H1 (cell line): ENCODE results near the gene SPACA4. TPM values are rescaled to one million over a fixed set of nuclear protein-coding genes. Genes with fewer than 3 reads are reported as not detected.

Experiments used
- CTCF ChIA-PET: fragments of 300-600 bp; sonication (Branson Sonifier 250); formaldehyde crosslinking; loops from one replicate; lab custom pipeline; 2021; ENCODE audit not compliant: partially characterized antibody; lab: Charles Lee
- POLR2A ChIA-PET: fragments of 300-600 bp; sonication (Branson Sonifier 250); formaldehyde crosslinking; loops from one replicate; lab custom pipeline; 2021; ENCODE audit warnings: inconsistent platforms; ENCODE audit not compliant: partially characterized antibody; lab: Charles Lee
- DNase-seq, 2 experiments: peaks; one replicate each; pipeline versions ENCODE4 v3.0.0 to v3.0.0-alpha.2; 2010 to 2022; ENCODE audit warnings: low spot score in 2 of 2, low read depth in 1 of 2, mixed read lengths in 1 of 2
- FAIRE-seq: peaks from 2 replicates; lab custom pipeline; 2011; peaks lifted over from hg19 to GRCh38; lab: Jason Lieb, UNC
- H2AFZ ChIP-seq: 2 replicates; pipeline ENCODE4 v1.8.1; 2012; ENCODE audit warnings: low read length, inconsistent platforms
- H2AK5ac ChIP-seq: 2 replicates; pipeline ENCODE4 v1.6.1; 2013; ENCODE audit warnings: low read depth, low read length
- H2BK120ac ChIP-seq: replicated peaks from 2 replicates; pipeline ENCODE3; 2013; ENCODE audit warnings: low read depth, low read length, inconsistent platforms
- H2BK12ac ChIP-seq: 2 replicates; pipeline ENCODE4 v1.6.1; 2013; ENCODE audit warnings: low read depth, low read length
- H2BK15ac ChIP-seq: 2 replicates; pipeline ENCODE4 v1.6.1; 2013; ENCODE audit warnings: low read length
- H2BK20ac ChIP-seq: 2 replicates; pipeline ENCODE4 v1.6.1; 2013; ENCODE audit warnings: low read length
- H2BK5ac ChIP-seq: 2 replicates; pipeline ENCODE4 v1.6.1; 2013; ENCODE audit warnings: low read depth, low read length
- H3K14ac ChIP-seq: 2 replicates; pipeline ENCODE4 v1.6.1; 2013; ENCODE audit warnings: inconsistent platforms; ENCODE audit not compliant: insufficient read length
- H3K18ac ChIP-seq: 2 replicates; pipeline ENCODE4 v1.6.1; 2013; ENCODE audit warnings: low read length; ENCODE audit errors: extremely low read depth
- H3K23ac ChIP-seq: 2 replicates; pipeline ENCODE4 v1.6.1; 2013; ENCODE audit warnings: inconsistent platforms; ENCODE audit not compliant: insufficient read length
- H3K23me2 ChIP-seq: 2 replicates; pipeline ENCODE4 v1.6.1; 2013; ENCODE audit warnings: low read depth, low read length
- H3K27ac ChIP-seq: 2 replicates; pipeline ENCODE4 v1.6.1; 2011; ENCODE audit warnings: low read depth, low read length, inconsistent platforms
- H3K27me3 ChIP-seq, 4 experiments: replicated peaks in 1 of 4; 1 replicate in 1 of 4; 2 replicates in 3 of 4; pipeline versions ENCODE4 v1.6.1 to v1.8.1; 2011 to 2013; ENCODE audit warnings: low read length in 3 of 4, mild to moderate bottlenecking in 3 of 4, inconsistent platforms in 2 of 4, mixed read lengths in 2 of 4, moderate library complexity in 1 of 4; ENCODE audit not compliant: control insufficient read depth in 3 of 4, insufficient read depth in 3 of 4; ENCODE audit errors: extremely low read depth in 1 of 4
- H3K36me3 ChIP-seq, 4 experiments: 2 replicates each; pipeline versions ENCODE4 v1.6.1 to v1.8.1; 2011 to 2013; ENCODE audit warnings: mild to moderate bottlenecking in 4 of 4, low read length in 3 of 4, moderate library complexity in 2 of 4, control low read depth in 1 of 4, inconsistent platforms in 1 of 4; ENCODE audit not compliant: insufficient read depth in 4 of 4, control insufficient read depth in 2 of 4
- H3K4ac ChIP-seq: replicated peaks from 2 replicates; pipeline ENCODE3; 2013; ENCODE audit warnings: low read length, low read depth, mixed read lengths, inconsistent platforms; ENCODE audit not compliant: insufficient read length
- H3K4me1 ChIP-seq, 4 experiments: replicated peaks in 1 of 4; 1 replicate in 1 of 4; 2 replicates in 3 of 4; pipeline versions ENCODE4 v1.6.1 to v1.8.1; 2011 to 2013; ENCODE audit warnings: low read length in 3 of 4, inconsistent platforms in 2 of 4, mixed read lengths in 1 of 4; ENCODE audit not compliant: insufficient read depth in 4 of 4, control insufficient read depth in 3 of 4
- H3K4me2 ChIP-seq, 2 experiments: 2 replicates each; pipeline versions ENCODE4 v1.6.1 to v1.8.1; 2011 to 2013; ENCODE audit warnings: low read depth in 2 of 2, low read length in 2 of 2, control low read depth in 1 of 2, inconsistent platforms in 1 of 2, mild to moderate bottlenecking in 1 of 2; ENCODE audit not compliant: insufficient read depth in 1 of 2
- H3K4me3 ChIP-seq, 4 experiments: fragments of 200-600, 300-600 bp in 1 of 4; sonication (generic), shearing (Covaris generic), sonication (Bioruptor Twin) in 1 of 4; 2 replicates each; pipeline versions ENCODE4 v1.5.1 to v1.8.1; 2011 to 2016; ENCODE audit warnings: low read length in 4 of 4, low read depth in 3 of 4, control low read depth in 2 of 4, inconsistent platforms in 2 of 4, mild to moderate bottlenecking in 2 of 4, mixed read lengths in 1 of 4, moderate library complexity in 1 of 4; ENCODE audit not compliant: insufficient read depth in 2 of 4; ENCODE audit errors: extremely low read depth in 1 of 4
- H3K56ac ChIP-seq: replicated peaks from 2 replicates; pipeline ENCODE3; 2013; ENCODE audit warnings: low read depth, mild to moderate bottlenecking, mixed read lengths, low read length, inconsistent platforms; ENCODE audit not compliant: insufficient read length
- H3K79me1 ChIP-seq: 2 replicates; pipeline ENCODE4 v1.6.1; 2013; ENCODE audit warnings: low read depth, low read length, control low read depth
- H3K79me2 ChIP-seq, 2 experiments: 2 replicates each; pipeline versions ENCODE4 v1.6.1 to v1.8.1; 2012 to 2013; ENCODE audit warnings: low read length in 2 of 2, mild to moderate bottlenecking in 2 of 2, inconsistent platforms in 1 of 2; ENCODE audit not compliant: insufficient read depth in 2 of 2, control insufficient read depth in 1 of 2
- H3K9ac ChIP-seq, 4 experiments: replicated peaks in 1 of 4; 1 replicate in 1 of 4; 2 replicates in 3 of 4; pipeline versions ENCODE4 v1.6.1 to v1.8.1; 2011 to 2013; ENCODE audit warnings: low read depth in 3 of 4, low read length in 3 of 4, control low read depth in 2 of 4, mild to moderate bottlenecking in 2 of 4, moderate library complexity in 2 of 4, inconsistent platforms in 1 of 4; ENCODE audit errors: extremely low read depth in 1 of 4
- H3K9me3 ChIP-seq, 2 experiments: 2 replicates each; pipeline versions ENCODE4 v1.6.1 to v1.8.1; 2012 to 2013; ENCODE audit warnings: mild to moderate bottlenecking in 2 of 2, moderate library complexity in 2 of 2, control low read depth in 1 of 2, inconsistent platforms in 1 of 2, low read depth in 1 of 2, low read length in 1 of 2, mixed read lengths in 1 of 2; ENCODE audit not compliant: insufficient read depth in 2 of 2
- H4K20me1 ChIP-seq, 2 experiments: replicated peaks in 1 of 2; 2 replicates each; pipeline versions ENCODE3 to v1.8.1; 2011 to 2013; ENCODE audit warnings: inconsistent platforms in 2 of 2, low read length in 2 of 2, mild to moderate bottlenecking in 1 of 2; ENCODE audit not compliant: insufficient read depth in 2 of 2, control insufficient read depth in 1 of 2
- H4K5ac ChIP-seq: 2 replicates; pipeline ENCODE4 v1.6.1; 2013; ENCODE audit warnings: low read length, low read depth, mixed read lengths, inconsistent platforms; ENCODE audit not compliant: insufficient read length
- H4K8ac ChIP-seq: 2 replicates; pipeline ENCODE4 v1.8.0; 2013; ENCODE audit warnings: mild to moderate bottlenecking, moderate library complexity, low read length, inconsistent platforms; ENCODE audit not compliant: insufficient read depth; ENCODE audit errors: extremely low read depth
- H4K91ac ChIP-seq: replicated peaks from 2 replicates; pipeline ENCODE3; 2013; ENCODE audit warnings: low read length, mixed read lengths, inconsistent platforms; ENCODE audit not compliant: insufficient read length
- JUN ChIP-seq: IDR thresholded peaks from 2 replicates; pipeline ENCODE4 v1.6.1; 2011; ENCODE audit warnings: low read depth, mild to moderate bottlenecking, improper control_type of control experiment, low read length
- KDM1A ChIP-seq: fragments of 200-600, 300-600 bp; sonication (generic); IDR thresholded peaks from 2 replicates; pipeline ENCODE4 v1.7.1; 2016; ENCODE audit warnings: mild to moderate bottlenecking, low read length, borderline replicate concordance
- WGBS, 2 experiments: shearing (Covaris generic) in 1 of 2; methylation state at CpG; one replicate each; pipeline versions ENCODE4 v1.1.6 to v1.1.7; 2013 to 2015; ENCODE audit warnings: low lambda C conversion rate in 2 of 2, mixed read lengths in 2 of 2, inconsistent platforms in 1 of 2, low coverage in 1 of 2, missing lambda C conversion rate in 1 of 2; ENCODE audit not compliant: insufficient replicate concordance in 2 of 2, insufficient coverage in 1 of 2, insufficient read length in 1 of 2; ENCODE audit errors: extremely low coverage in 1 of 2, missing lambda C conversion rate in 1 of 2; 5-methylcytosine and 5-hydroxymethylcytosine counted together
- polyA plus RNA-seq, 7 experiments: library from polyadenylated mRNA; depleted of rRNA in 3 of 7; stranded (reverse) in 5 of 7; unstranded in 2 of 7; fragments of >200 nt in 5 of 7; fragments of 200-250 nt in 2 of 7; gene quantifications; 1 replicate in 5 of 7; 2 replicates in 1 of 7; 4 replicates in 1 of 7; pipeline versions ENCODE4 v1.2.1 to v1.2.3, GENCODE V29; 2011 to 2013; ENCODE audit warnings: missing spikeins in 2 of 7, mixed read lengths in 2 of 7
- total RNA-seq: library from RNA; stranded (reverse); fragmentation: NEBNext Ultra II Directional; extraction: Animal tissue kit (Norgen Biotek cat#: 25700); gene quantifications from 2 replicates; pipeline ENCODE4 v1.2.1, GENCODE V29; 2021

The SPACA4 gene
- total and polyA plus RNA-seq, 2 of the 8 experiments (the other 6 are each of a cell fraction or from before 2014, with no cell fraction given) = not detected

DNA sequence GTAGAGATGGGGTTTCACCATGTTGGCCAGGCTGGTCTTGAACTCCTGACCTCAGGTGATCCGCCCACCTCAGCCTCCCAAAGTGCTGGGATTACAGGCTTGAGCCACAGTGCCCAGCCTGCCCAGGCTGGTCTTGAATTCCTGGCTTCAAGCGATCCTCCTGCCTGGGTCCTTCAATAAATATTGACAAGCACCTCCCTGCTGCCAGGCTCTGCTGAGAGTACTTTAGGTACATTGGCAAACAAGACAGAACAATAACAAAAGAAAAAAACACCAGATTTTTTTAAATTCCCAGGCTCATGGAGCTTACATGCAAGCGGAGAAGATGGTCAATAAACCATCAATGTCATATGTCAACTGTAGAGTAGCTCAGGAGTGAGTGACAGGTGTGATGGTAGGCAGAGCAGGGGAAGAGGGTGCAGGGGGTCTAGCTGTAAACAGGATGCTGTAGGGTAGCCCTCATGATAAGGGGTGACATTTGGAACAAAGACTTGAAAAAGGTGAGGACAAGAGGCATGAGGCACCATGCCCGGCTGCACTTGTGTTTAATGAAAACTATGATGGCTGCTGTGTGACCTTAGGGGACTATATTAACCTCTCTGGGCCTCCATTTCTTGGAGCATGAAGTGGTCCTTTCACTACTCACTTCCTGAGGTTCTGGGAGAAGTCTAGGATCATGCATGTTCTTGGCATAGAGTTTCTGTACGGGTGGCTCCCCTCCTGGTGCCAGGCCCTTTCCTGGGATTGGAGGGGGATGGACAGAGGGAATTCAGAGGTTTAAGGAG, 35.0 kb upstream of the SPACA4 start:
- Histone ChIP-seq H3K27ac (no peak overlapping the region), H3K4me3 (no peak overlapping the region), H3K79me1 (no peaks in the 10 kb centered on the region), H3K79me2 (no peaks in the 10 kb centered on the region), H2BK5ac (no peak overlapping the region), H2BK20ac (no peak overlapping the region), H4K20me1 (no peaks in the 10 kb centered on the region), H4K91ac (peak overlapping the region; percentile 1), H2AK5ac (no peak overlapping the region), H3K9me3 (no peaks in the 10 kb centered on the region), H3K18ac (no peak overlapping the region), H3K14ac (no peak overlapping the region), H3K4me2 (no peak overlapping the region), H2BK15ac (peak overlapping the region; percentile 29; the same call in 1 of the 2 replicates), H3K27me3 (no peaks in the 10 kb centered on the region; a peak in 2 of 7 replicates), H2BK12ac (no peak overlapping the region), H3K4ac (no peak overlapping the region), H3K23ac (no peak overlapping the region), H4K5ac (no peak overlapping the region), H3K56ac (no peak overlapping the region), H3K4me1 (peaks cover 0 to 8% (median 3%) of the 10 kb centered on the region in 4 experiments; a peak in 5 of 7 replicates), H3K9ac (no peak overlapping the region), H3K36me3 (no peaks in the 10 kb centered on the region), H2AFZ (no peak overlapping the region), H2BK120ac (no peak overlapping the region), H4K8ac (no peak overlapping the region), H3K23me2 (no peaks in the 10 kb centered on the region)
- FAIRE-seq (no peak), DNase-seq (no peak)
- ChIA-PET POLR2A (interaction anchor here (0.6 to 2.3 kb wide), 5 partner anchors 12 to 81 kb away, joined by 3 to 9 read pairs (median 3); no protein-coding TSS in a partner anchor), CTCF (interaction anchor here (0.5 to 4.6 kb wide), 11 partner anchors 9 to 1510 kb away, joined by 3 to 29 read pairs (median 4); no protein-coding TSS in a partner anchor)
- peak; percentile 88; the same call in 1 of the 2 replicates for TF ChIP-seq KDM1A
- no peak for TF ChIP-seq JUN
- 74% methylated on average over 5 of the region's 5 CpGs; no CpG with 5 or more reads in 1 of the 2 experiments for WGBS, 2 experiments
